ENCODE data around the gene SMAD4. TPM values are rescaled to one million over a fixed set of nuclear protein-coding genes. Genes with fewer than 3 reads are reported as not detected.
A peak's percentile ranks its signal among the peaks of the same experiment; 100 is the strongest.

SMAD4 gene
- 100 to 1,000 TPM in 4 of 7 donors, 10 to 100 TPM in 3; 84.6 to 139 (median 107) TPM for total RNA-seq
- 10 to 100 TPM in 1 of 3 donors, 1 to 10 TPM in 2; 8.9 to 14.5 (median 9.8) TPM for polyA plus RNA-seq
- long read RNA-seq, donor 1, full-length matches to known transcripts: 5 of 45 reads
- long read RNA-seq, donor 1, partial matches to known transcripts: 40 of 45 reads
- long read RNA-seq, donor 1, other reads (novel, unspliced or antisense): 0 of 45 reads
- long read RNA-seq, donor 2, full-length matches to known transcripts: 5 of 71 reads
- long read RNA-seq, donor 2, partial matches to known transcripts: 66 of 71 reads
- long read RNA-seq, donor 2, other reads (novel, unspliced or antisense): 0 of 71 reads

GRCh38 chr18:51029694-51030536 lies at the start of gene SMAD4:
Gene SMAD4 (plus strand): TSS chr18:51030213. CDS start chr18:51047047, 16,834 bp downstream.
- peak within 1 kb of the TSS; percentile 56 to 84 (median 65) for H3K4me3 ChIP-seq
- intact Hi-C loops (cut with DNase I; ENCODE audit: low total_unique reads): loop anchor here (5.0 kb wide), 1 partner anchor 63 kb away; the partner anchor contains the start of gene ELAC1
- peak within 1 kb of the TSS; percentile 94 to 99 (median 99) for H3K27ac ChIP-seq
- peaks cover 0 to 27% (median 6%) of the 10 kb centered on the region in 6 donors for H3K36me3 ChIP-seq
- peak in 2 of 3 donors; percentile 41 to 82 for TF ChIP-seq POLR2A (IDR thresholded peaks at IDR 0.05)
- TF ChIP-seq POLR2AphosphoS5 (IDR thresholded peaks at IDR 0.05): peak; percentile 98 to 99 (median 98)
- TF ChIP-seq CTCF (IDR thresholded peaks at IDR 0.05 in 8 of 11, conservative IDR thresholded peaks at IDR 0.05 in 3 of 11): peak in 1 of 11 experiments; percentile 15
- 0% methylated on average over 54 to 79 of the region's 79 CpGs for WGBS, 5 donors
- no peaks in the 10 kb centered on the region for H3K27me3 ChIP-seq (replicated peaks in 1 of 7)
- peak; percentile 99 for DNase-seq
- H3K4me1 ChIP-seq: peaks cover 42 to 88% (median 62%) of the 10 kb centered on the region in 6 donors
- H3K9me3 ChIP-seq: no peaks in the 10 kb centered on the region

DNA sequence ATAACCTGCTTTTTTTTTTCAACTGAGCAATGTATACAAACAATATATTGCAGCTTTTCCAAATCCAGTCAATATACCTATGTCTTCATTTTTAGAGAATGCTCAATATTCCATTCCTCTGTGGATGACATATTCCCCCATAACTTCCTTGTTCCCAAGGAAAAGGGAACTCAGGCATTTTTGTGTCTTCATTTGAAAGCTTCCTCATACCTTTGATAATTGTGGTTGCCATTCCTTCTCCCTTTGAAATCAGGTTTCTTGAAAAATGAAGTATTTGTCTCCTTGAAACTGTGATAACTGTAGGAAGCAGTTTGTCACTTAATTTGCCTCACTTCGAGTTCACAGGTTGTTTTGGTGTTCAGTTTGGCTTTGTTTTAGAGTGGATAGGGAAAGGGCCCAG lies 48.6 kb upstream of the SMAD4 start:
- Histone ChIP-seq H3K4me3 (no peak overlapping the region), H3K27me3 (replicated peaks in 1 of 7) (no peaks in the 10 kb centered on the region), H3K4me1 (no peaks in the 10 kb centered on the region), H3K9me3 (peaks cover 0 to 20% (median 14%) of the 10 kb centered on the region in 8 donors), H3K36me3 (peaks cover 3 to 80% (median 40%) of the 10 kb centered on the region in 6 donors), H3K27ac (no peak overlapping the region)
- no peak for DNase-seq
- TF ChIP-seq POLR2A (IDR thresholded peaks at IDR 0.05) (no peak), POLR2AphosphoS5 (IDR thresholded peaks at IDR 0.05) (no peak), CTCF (IDR thresholded peaks at IDR 0.05 in 8 of 11, conservative IDR thresholded peaks at IDR 0.05 in 3 of 11) (no peak)
- intact Hi-C loops (cut with DNase I; ENCODE audit: low total_unique reads): no loop called here
- 75 to 96% (median 90%) methylated on average over 1 of the region's 1 CpG for WGBS, 5 donors

DNA sequence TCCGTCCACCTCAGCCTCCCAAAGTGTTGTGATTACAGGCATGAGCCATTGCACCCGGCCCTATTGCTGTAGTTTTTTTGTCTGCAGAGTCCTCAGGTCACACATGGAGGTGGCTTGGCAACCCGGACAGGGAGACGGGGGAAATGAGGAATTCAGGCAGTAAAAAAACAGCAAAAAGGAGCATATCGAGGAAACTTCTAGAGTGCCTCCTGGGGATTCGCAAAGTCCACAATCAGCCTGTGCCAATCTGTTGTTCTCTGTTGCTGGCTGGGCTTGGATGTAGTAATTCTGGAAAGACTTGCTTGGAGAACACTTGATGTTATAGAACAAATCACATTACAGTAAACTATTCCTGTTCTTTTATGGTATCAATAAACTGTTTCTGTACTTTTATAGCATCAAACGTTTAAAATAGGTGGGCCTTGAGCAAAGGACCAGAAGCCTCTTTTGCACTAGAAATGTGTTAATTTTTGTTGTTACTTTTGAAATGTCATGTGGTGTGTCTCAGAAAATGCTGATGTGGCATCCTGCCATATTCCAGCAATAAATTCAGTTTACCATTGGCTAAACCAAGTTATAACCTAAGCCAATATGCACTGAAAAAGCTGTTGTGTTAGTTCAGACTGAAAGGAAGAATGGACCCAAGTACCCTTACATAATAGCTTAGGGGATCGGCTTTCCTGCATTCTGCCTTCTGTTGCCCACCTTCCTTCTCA lies 47.8 kb upstream of the SMAD4 start:
- intact Hi-C loops (cut with DNase I; ENCODE audit: low total_unique reads): no loop called here
- 88 to 96% (median 93%) methylated on average over 8 of the region's 8 CpGs for WGBS, 5 donors

More for the DNA sequence above, 47.8 kb upstream of the SMAD4 start:
- H3K4me1 ChIP-seq: no peaks in the 10 kb centered on the region
- H3K27me3 ChIP-seq (replicated peaks in 1 of 7): no peaks in the 10 kb centered on the region
- no peak for TF ChIP-seq POLR2A (IDR thresholded peaks at IDR 0.05)
- TF ChIP-seq CTCF (IDR thresholded peaks at IDR 0.05 in 8 of 11, conservative IDR thresholded peaks at IDR 0.05 in 3 of 11): no peak
- TF ChIP-seq POLR2AphosphoS5 (IDR thresholded peaks at IDR 0.05): no peak
- H3K36me3 ChIP-seq: peaks cover 0 to 80% (median 32%) of the 10 kb centered on the region in 6 donors
- H3K4me3 ChIP-seq: no peak overlapping the region
- H3K9me3 ChIP-seq: peaks cover 0 to 11% (median 6%) of the 10 kb centered on the region in 8 donors
- DNase-seq: no peak
- no peak overlapping the region for H3K27ac ChIP-seq
